Measurements from ENCODE around the gene EHBP1L1. TPM values are rescaled to one million over a fixed set of nuclear protein-coding genes. Genes with fewer than 3 reads are reported as not detected.
A peak's percentile ranks its signal among the peaks of the same experiment; 100 is the strongest.

EHBP1L1 gene
- total RNA-seq, 2 donors from 2014 or later, result 6.2 to 9.8 TPM

GRCh38 chr11:65616575-65617001, 40.7 kb downstream of the EHBP1L1 start:
- DNase-seq, result no peak
- no peak overlapping the region for H3K27ac ChIP-seq (ENCODE audit: low read depth, low read length)
- Mint-ChIP-seq H3K27ac (peak overlapping the region; percentile 88), H3K36me3 (ENCODE audit: low read depth) (peaks cover 27% of the 10 kb centered on the region), H3K27me3 (ENCODE audit: insufficient read depth) (no peaks in the 10 kb centered on the region), H3K9me3 (no peaks in the 10 kb centered on the region), H3K4me3 (peak overlapping the region; percentile 82), H3K4me1 (peaks cover 12% of the 10 kb centered on the region)
- peak overlapping the region; percentile 57 for H3K9ac ChIP-seq (ENCODE audit: extremely low read depth, low read length, poor library complexity, severe bottlenecking)
- H3K27me3 ChIP-seq (ENCODE audit: control insufficient read depth, insufficient read depth, low read length, poor library complexity, severe bottlenecking), result no peaks in the 10 kb centered on the region
- peaks cover 44% of the 10 kb centered on the region for H3K36me3 ChIP-seq (ENCODE audit: control insufficient read depth, insufficient read depth, low read length)
- no peaks in the 10 kb centered on the region for H3K9me3 ChIP-seq (ENCODE audit: control insufficient read depth, low read length)
- WGBS, 2 experiments (ENCODE audit: insufficient coverage in 1 of 2, insufficient read length in 1 of 2), result 88 to 94% methylated on average over 5 to 9 of the region's 10 CpGs
- TF ChIP-seq CTCF (conservative IDR thresholded peaks at IDR 0.05), result no peak
- H3K4me3 ChIP-seq (ENCODE audit: low read length), result peak overlapping the region; percentile 84
- H3K4me1 ChIP-seq (ENCODE audit: control insufficient read depth, insufficient read depth, low read length), result peaks cover 8% of the 10 kb centered on the region

- H3K36me3 Mint-ChIP-seq (ENCODE audit: low read depth), result peaks cover 30% of the 10 kb centered on the region
- no peaks in the 10 kb centered on the region for H3K27me3 Mint-ChIP-seq (ENCODE audit: insufficient read depth)
- Histone ChIP-seq H3K27me3 (ENCODE audit: control insufficient read depth, insufficient read depth, low read length, poor library complexity, severe bottlenecking) (no peaks in the 10 kb centered on the region), H3K4me1 (ENCODE audit: control insufficient read depth, insufficient read depth, low read length) (peaks cover 8% of the 10 kb centered on the region), H3K27ac (ENCODE audit: low read depth, low read length) (no peak overlapping the region), H3K36me3 (ENCODE audit: control insufficient read depth, insufficient read depth, low read length) (peaks cover 44% of the 10 kb centered on the region), H3K9me3 (ENCODE audit: control insufficient read depth, low read length) (no peaks in the 10 kb centered on the region), H3K4me3 (ENCODE audit: low read length) (peak overlapping the region; percentile 84), H3K9ac (ENCODE audit: extremely low read depth, low read length, poor library complexity, severe bottlenecking) (no peak overlapping the region)
- peaks cover 8% of the 10 kb centered on the region for H3K4me1 Mint-ChIP-seq
- WGBS, 2 experiments (ENCODE audit: insufficient coverage in 1 of 2, insufficient read length in 1 of 2), result 93 to 95% methylated on average over 15 to 17 of the region's 17 CpGs
- no peak for TF ChIP-seq CTCF (conservative IDR thresholded peaks at IDR 0.05)
- DNase-seq, result no peak
- H3K27ac Mint-ChIP-seq, result no peak overlapping the region
- H3K4me3 Mint-ChIP-seq, result peak overlapping the region; percentile 82
- no peaks in the 10 kb centered on the region for H3K9me3 Mint-ChIP-seq
These were observed 41.4 kb downstream of the EHBP1L1 start for GRCh38 chr11:65617136-65617850.

- Histone ChIP-seq H3K4me3 (ENCODE audit: low read length) (no peak overlapping the region), H3K9me3 (ENCODE audit: control insufficient read depth, low read length) (no peaks in the 10 kb centered on the region), H3K27me3 (ENCODE audit: control insufficient read depth, insufficient read depth, low read length, poor library complexity, severe bottlenecking) (no peaks in the 10 kb centered on the region), H3K4me1 (ENCODE audit: control insufficient read depth, insufficient read depth, low read length) (peaks cover 8% of the 10 kb centered on the region), H3K9ac (ENCODE audit: extremely low read depth, low read length, poor library complexity, severe bottlenecking) (no peak overlapping the region), H3K27ac (ENCODE audit: low read depth, low read length) (no peak overlapping the region), H3K36me3 (ENCODE audit: control insufficient read depth, insufficient read depth, low read length) (peaks cover 48% of the 10 kb centered on the region)
- no peak for DNase-seq
- Mint-ChIP-seq H3K36me3 (ENCODE audit: low read depth) (peaks cover 36% of the 10 kb centered on the region), H3K27me3 (ENCODE audit: insufficient read depth) (no peaks in the 10 kb centered on the region), H3K27ac (no peak overlapping the region), H3K9me3 (no peaks in the 10 kb centered on the region), H3K4me3 (peak overlapping the region; percentile 82), H3K4me1 (peaks cover 6% of the 10 kb centered on the region)
- WGBS, 2 experiments (ENCODE audit: insufficient coverage in 1 of 2, insufficient read length in 1 of 2), result 92 to 97% methylated on average over 18 to 33 of the region's 33 CpGs
- TF ChIP-seq CTCF (conservative IDR thresholded peaks at IDR 0.05), result no peak
These were observed 42.3 kb downstream of the EHBP1L1 start for GRCh38 chr11:65617990-65618751.
